Panc1 (cell line): ENCODE data around the gene CEP44. TPM values are rescaled to one million over a fixed set of nuclear protein-coding genes. Genes with fewer than 3 reads are reported as not detected.
A peak's percentile ranks its signal among the peaks of the same experiment; 100 is the strongest.

Source experiments
- ATAC-seq: fragments of 200-7000 bp; cut with Tn5 transposase; 2 replicates; pipeline ENCODE4 v1.9.1; 2020; ENCODE audit warnings: mild to moderate bottlenecking, moderate library complexity
- BruUV-seq: library from RNA; stranded (reverse); fragments of 400-500 nt; replicated peaks from 2 replicates; lab custom pipeline; 2021; lab: Mats Ljungman, UMichigan
- CTCF ChIA-PET: fragments of 300-600 bp; sonication (Branson Sonifier 250); formaldehyde crosslinking; loops from one replicate; lab custom pipeline; 2022; ENCODE audit warnings: antibody characterized with exemption; lab: Charles Lee
- POLR2A ChIA-PET: fragments of 300-600 bp; sonication (Branson Sonifier 250); formaldehyde crosslinking; loops from one replicate; lab custom pipeline; 2022; ENCODE audit warnings: antibody characterized with exemption; lab: Charles Lee
- DNase-seq: peaks from one replicate; pipeline ENCODE4 v3.0.0-alpha.2; 2010; ENCODE audit warnings: low read depth, low spot score
- H3K27ac ChIP-seq: 2 replicates; pipeline ENCODE4 v1.5.1; 2011; ENCODE audit warnings: mild to moderate bottlenecking, low read length, inconsistent platforms
- H3K27me3 ChIP-seq: fragments of 200-500 bp; sonication (Bioruptor generic); 2 replicates; pipeline ENCODE4 v1.6.0; 2014; ENCODE audit warnings: low read length, inconsistent platforms; ENCODE audit not compliant: control insufficient read depth, insufficient read depth
- H3K36me3 ChIP-seq: fragments of 200-500 bp; sonication (Bioruptor generic); 2 replicates; pipeline ENCODE4 v1.5.1; 2014; ENCODE audit warnings: inconsistent platforms, mild to moderate bottlenecking, low read length, moderate library complexity; ENCODE audit not compliant: control insufficient read depth, insufficient read depth
- H3K4me1 ChIP-seq: 2 replicates; pipeline ENCODE4 v1.5.1; 2011; ENCODE audit warnings: inconsistent platforms, mild to moderate bottlenecking, low read length, moderate library complexity; ENCODE audit not compliant: control insufficient read depth, insufficient read depth
- H3K4me3 ChIP-seq, 2 experiments: 2 replicates each; pipeline ENCODE4 v1.5.1; 2011 to 2012; ENCODE audit warnings: low read depth in 2 of 2, low read length in 2 of 2, mild to moderate bottlenecking in 2 of 2, inconsistent platforms in 1 of 2, moderate library complexity in 1 of 2
- H3K9me3 ChIP-seq: fragments of 200-500 bp; sonication (Bioruptor generic); 2 replicates; pipeline ENCODE4 v1.5.1; 2014; ENCODE audit warnings: low read depth, mild to moderate bottlenecking, inconsistent platforms, low read length, moderate library complexity; ENCODE audit not compliant: control insufficient read depth, insufficient read depth
- CTCF ChIP-seq: fragments of 450-650 bp; IDR thresholded peaks from 2 replicates; pipeline ENCODE4 v1.5.1; 2017; ENCODE audit warnings: mild to moderate bottlenecking
- POLR2AphosphoS5 ChIP-seq: IDR thresholded peaks from 2 replicates; pipeline ENCODE4 v1.6.1; 2012; ENCODE audit warnings: mild to moderate bottlenecking, low read depth, low read length, moderate library complexity
- REST ChIP-seq, 2 experiments: IDR thresholded peaks; 2 replicates each; pipeline ENCODE4 v1.6.1; 2011 to 2012; ENCODE audit warnings: low read depth in 2 of 2, control low read depth in 1 of 2, low read length in 1 of 2, mild to moderate bottlenecking in 1 of 2, moderate library complexity in 1 of 2; ENCODE audit not compliant: insufficient read depth in 1 of 2
- SIN3A ChIP-seq: IDR thresholded peaks from 2 replicates; pipeline ENCODE4 v1.6.1; 2012; ENCODE audit warnings: low read depth, mild to moderate bottlenecking, low read length, moderate library complexity, borderline replicate concordance; ENCODE audit not compliant: insufficient read depth
- TCF7L2 ChIP-seq: IDR thresholded peaks from 2 replicates; pipeline ENCODE4 v1.6.1; 2011; ENCODE audit warnings: mild to moderate bottlenecking, low read depth, low read length, inconsistent platforms
- in situ Hi-C: cut with HindIII; loops from 2 replicates; pipeline ENCODE4 v1.10.0; 2016; ENCODE audit warnings: low sequenced_read_pairs, low pct_unique_long_range_greater_than_20kb
- intact Hi-C: fragments of 100-400 bp; cut with micrococcal nuclease; formaldehyde crosslinking; loops from one replicate; pipeline ENCODE4 v1.10.0; 2022; ENCODE audit not compliant: unreplicated experiment
- total RNA-seq: library from RNA; stranded (reverse); gene quantifications from one replicate; pipeline ENCODE4 v1.2.1, GENCODE V29; 2021; ENCODE audit not compliant: unreplicated experiment

CEP44 gene
- total RNA-seq, 1 experiment from 2014 or later: 9.8 TPM

GRCh38 chr4:174314770-174315169, 31.1 kb downstream of the CEP44 start:
- no peak overlapping the region for H3K4me3 ChIP-seq
- ChIA-PET POLR2A (no interaction called here), CTCF (no interaction called here)
- TF ChIP-seq TCF7L2 (no peak), REST (IDR thresholded peaks at IDR 0.05; ENCODE audit: insufficient read depth in 1 of 2, low read depth in 2 of 2, low read length in 1 of 2) (no peak), SIN3A (no peak), CTCF (no peak), POLR2AphosphoS5 (no peak)
- H3K4me1 ChIP-seq: no peaks in the 10 kb centered on the region
- no peaks in the 10 kb centered on the region for H3K9me3 ChIP-seq
- no TSS peak for BruUV-seq
- intact Hi-C loops (loop anchor here (5.0 to 10.0 kb wide), 2 partner anchors 92 to 160 kb away; no protein-coding TSS in a partner anchor), in situ Hi-C loops (no loop called here)
- no peaks in the 10 kb centered on the region for H3K27me3 ChIP-seq
- ATAC-seq (no peak), DNase-seq (peak; percentile 4)
- no peak overlapping the region for H3K27ac ChIP-seq
- no peaks in the 10 kb centered on the region; the same call in 1 of the 2 replicates for H3K36me3 ChIP-seq

DNA sequence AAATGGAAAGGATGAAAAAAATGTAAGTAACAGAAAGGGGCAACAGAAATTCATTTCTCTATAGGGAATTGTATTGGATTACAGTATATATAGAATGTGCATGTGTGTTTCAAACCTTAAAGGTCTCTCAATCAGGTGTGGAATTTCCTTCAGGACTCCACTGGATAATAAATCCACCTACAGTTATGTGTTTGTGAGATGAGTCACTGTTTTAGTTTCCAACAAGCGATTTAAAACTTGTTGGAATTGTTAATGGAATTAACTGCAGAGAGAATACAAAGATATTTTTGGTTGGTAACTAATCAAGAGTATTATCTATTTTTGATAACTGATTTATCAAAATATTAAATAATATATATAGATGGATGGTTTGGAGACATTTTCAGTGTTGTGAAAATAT, 32.8 kb downstream of the CEP44 start:
- H3K4me3 ChIP-seq: no peak overlapping the region
- ChIA-PET POLR2A (no interaction called here), CTCF (no interaction called here)
- DNase-seq: no peak
- TF ChIP-seq TCF7L2 (no peak), POLR2AphosphoS5 (no peak), REST (IDR thresholded peaks at IDR 0.05; ENCODE audit: insufficient read depth in 1 of 2, low read depth in 2 of 2, low read length in 1 of 2) (no peak), CTCF (no peak), SIN3A (no peak)
- BruUV-seq: no TSS peak
- in situ Hi-C loops: no loop called here
- H3K9me3 ChIP-seq: no peaks in the 10 kb centered on the region
- H3K4me1 ChIP-seq: no peaks in the 10 kb centered on the region
- intact Hi-C loops: loop anchor here (5.0 to 10.0 kb wide), 2 partner anchors 94 to 162 kb away; no protein-coding TSS in a partner anchor
- ATAC-seq: no peak
- no peak overlapping the region for H3K27ac ChIP-seq
- no peaks in the 10 kb centered on the region for H3K27me3 ChIP-seq
- H3K36me3 ChIP-seq: no peaks in the 10 kb centered on the region
